Fibroblast of pulmonary artery (primary cell): Measurements from ENCODE around the gene SPAG9.
A peak's percentile ranks its signal among the peaks of the same experiment; 100 is the strongest.

ENCODE experiments used
- DNase-seq: peaks from one replicate; pipeline ENCODE4 v3.0.0-alpha.2; 2010; ENCODE audit warnings: low read depth
- H3K4me3 ChIP-seq: replicated peaks from 2 replicates; pipeline ENCODE4 v1.5.1; 2011; ENCODE audit warnings: low read depth, mild to moderate bottlenecking, control low read depth, low read length, moderate library complexity
- TF ChIP-seq, protein P1 (sequence below): IDR thresholded peaks from 2 replicates; pipeline ENCODE4 v1.5.1; 2011; ENCODE audit warnings: mild to moderate bottlenecking, control low read depth, low read length, inconsistent platforms; ENCODE audit errors: missing control alignments

The SPAG9 gene

DNA sequence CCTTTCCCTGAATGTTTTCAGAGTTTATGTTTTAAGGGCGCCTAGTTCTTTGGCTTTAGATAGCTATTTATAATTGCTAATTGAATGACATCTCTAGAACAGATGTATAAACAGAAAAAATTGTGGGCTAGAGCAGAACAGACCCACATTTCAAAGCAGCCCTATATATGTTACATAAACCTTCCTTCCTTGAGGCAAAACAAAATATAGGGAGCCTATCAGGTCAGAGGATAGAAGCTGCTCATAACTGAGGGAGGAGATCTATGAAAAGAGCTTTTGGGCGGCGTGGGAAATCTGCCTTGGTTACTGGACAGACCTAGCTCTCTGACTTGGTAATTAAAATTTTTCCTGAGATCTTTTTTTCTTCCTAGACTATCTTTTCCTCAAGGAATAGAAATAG is 68.4 kb downstream of the SPAG9 start:
- DNase-seq: no peak
- H3K4me3 ChIP-seq: no peak overlapping the region
- TF ChIP-seq, protein P1, sequence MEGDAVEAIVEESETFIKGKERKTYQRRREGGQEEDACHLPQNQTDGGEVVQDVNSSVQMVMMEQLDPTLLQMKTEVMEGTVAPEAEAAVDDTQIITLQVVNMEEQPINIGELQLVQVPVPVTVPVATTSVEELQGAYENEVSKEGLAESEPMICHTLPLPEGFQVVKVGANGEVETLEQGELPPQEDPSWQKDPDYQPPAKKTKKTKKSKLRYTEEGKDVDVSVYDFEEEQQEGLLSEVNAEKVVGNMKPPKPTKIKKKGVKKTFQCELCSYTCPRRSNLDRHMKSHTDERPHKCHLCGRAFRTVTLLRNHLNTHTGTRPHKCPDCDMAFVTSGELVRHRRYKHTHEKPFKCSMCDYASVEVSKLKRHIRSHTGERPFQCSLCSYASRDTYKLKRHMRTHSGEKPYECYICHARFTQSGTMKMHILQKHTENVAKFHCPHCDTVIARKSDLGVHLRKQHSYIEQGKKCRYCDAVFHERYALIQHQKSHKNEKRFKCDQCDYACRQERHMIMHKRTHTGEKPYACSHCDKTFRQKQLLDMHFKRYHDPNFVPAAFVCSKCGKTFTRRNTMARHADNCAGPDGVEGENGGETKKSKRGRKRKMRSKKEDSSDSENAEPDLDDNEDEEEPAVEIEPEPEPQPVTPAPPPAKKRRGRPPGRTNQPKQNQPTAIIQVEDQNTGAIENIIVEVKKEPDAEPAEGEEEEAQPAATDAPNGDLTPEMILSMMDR: no peak

DNA sequence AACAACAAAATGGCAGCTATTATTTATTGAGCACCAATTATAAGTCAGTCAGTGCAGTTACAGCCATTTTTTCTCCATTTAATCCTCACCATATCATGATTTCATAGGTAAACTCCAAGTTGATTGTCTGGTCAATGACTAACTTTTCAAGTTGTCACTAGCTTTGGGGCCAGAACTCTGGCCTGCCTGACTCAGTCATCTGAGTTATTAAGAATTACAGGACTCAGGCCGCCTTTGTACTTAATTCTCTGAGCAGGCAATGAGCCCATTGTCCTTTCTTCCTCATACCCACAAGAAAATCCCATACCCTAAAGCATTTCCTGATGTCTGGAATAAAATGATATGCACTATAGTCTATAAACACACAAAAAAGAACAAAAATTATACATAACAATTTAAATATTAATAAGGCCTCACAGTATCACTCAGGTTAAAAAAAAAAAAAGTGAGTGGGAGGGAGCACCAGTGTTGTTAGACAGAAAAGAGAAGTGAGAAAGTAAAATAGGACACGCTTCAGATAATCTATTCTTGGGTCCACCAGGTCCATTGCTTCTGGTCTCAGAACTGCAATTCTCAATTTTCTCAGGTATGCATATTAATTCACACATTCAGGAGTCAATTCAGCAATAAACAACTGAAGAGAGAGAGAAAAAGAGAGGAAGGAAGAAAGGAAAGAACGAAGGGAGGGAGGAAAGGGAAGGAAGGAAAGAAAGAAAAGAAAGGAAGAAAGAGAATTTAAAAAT is 70.2 kb downstream of the SPAG9 start:
- TF ChIP-seq, protein P1: no peak

DNA sequence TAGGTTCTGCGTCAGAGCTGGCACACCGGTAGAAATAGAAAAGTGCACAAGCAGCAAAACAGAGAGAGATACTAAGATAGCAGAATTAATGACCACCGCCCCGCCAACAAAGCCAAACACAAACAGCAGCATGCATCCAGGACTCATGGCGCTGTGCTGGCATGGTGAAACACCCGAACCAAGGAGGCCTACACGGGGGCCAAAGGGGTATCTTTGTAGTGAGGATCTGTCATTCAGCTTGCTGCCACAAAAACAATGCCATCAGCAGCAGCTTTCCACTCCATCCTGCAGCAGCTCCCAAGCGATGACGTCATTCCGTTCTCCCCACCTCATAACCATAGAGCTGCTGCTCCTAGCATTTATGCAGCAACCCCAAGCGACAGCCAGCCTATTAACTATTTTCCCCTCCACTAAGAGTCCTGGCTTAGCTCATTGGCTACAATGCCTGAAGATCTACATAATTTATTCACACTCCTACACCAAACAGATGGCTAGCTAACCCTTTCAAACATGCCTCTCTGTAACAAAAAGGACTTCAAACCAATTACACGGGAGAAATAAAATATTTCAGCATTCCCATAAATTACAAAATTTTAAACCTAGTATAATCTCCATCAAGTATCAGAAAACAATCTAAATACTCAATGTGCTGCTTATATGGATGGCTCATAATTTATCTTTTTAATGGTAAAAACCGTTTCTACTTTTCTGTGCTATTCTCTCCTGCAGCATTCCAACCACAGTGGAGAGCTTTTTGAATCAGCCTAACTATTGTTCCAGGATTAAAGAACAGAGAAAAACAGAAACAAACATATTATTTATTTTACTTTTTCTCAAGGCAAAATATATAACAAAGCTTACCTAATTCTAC is 73.9 kb downstream of the SPAG9 start:
- TF ChIP-seq, protein P1: no peak
- H3K4me3 ChIP-seq: peak overlapping the region; percentile 47
- peak; percentile 96 for DNase-seq

More for the DNA sequence above, 70.2 kb downstream of the SPAG9 start:
- no peak for DNase-seq
- H3K4me3 ChIP-seq: no peak overlapping the region

DNA sequence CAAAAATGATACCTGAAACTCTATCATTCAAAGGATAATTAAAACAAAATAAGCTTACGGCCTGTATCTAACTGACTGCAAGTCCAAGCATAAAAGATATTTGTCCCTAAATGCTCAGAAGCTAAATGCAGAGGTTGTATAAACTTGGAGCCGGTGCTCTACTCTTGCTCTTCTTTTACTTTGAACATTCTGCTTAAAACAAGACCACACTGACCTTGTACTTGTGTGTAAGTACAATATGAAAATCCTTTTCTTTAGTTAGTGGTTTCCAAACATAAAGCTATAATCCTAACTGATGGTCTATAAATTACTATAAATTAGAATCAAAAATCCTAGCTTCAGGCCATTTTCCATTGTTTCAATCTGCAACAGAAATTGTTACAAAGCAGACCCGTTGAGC is 74.6 kb downstream of the SPAG9 start:
- TF ChIP-seq, protein P1: no peak
- no peak for DNase-seq
- peak overlapping the region; percentile 47 for H3K4me3 ChIP-seq

DNA sequence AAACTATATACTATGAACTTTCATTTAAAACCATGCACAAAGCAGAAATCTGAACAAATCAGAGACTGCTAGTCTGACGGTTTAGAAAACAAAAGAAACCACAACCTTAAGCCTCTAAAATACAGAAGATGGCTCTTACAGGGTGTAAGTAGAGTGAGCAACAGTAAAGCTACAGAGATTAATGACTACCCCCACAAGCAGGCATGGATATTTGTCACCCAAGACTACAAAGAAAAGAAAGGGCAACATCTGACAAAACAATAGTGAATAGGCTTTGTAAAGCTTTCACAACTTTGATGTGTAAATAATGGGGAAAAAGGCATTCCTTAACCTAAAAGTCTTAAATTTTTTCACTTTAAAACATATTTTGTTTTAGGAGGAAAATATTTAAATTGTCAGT is 75.0 kb downstream of the SPAG9 start:
- peak overlapping the region; percentile 47 for H3K4me3 ChIP-seq
- TF ChIP-seq, protein P1: no peak
- DNase-seq: peak; percentile 44

DNA sequence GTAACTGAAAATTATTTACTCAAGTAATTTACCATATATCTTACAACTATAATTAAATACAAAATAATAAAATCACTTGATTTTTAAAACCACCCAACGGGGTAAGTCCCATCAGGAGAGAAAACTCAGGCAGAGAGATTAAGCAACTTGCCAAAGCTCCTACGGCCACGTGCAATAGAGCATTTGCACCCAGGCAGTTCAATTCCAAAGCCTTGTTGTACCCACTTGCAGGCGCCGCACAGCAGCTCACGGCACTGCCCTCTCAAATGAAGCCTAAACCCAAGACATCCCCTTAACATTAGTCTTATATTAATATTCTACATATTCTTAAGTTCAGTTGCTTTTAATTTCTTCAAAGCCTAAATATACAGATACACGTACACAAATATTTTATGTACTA is 75.7 kb downstream of the SPAG9 start:
- H3K4me3 ChIP-seq: peak overlapping the region; percentile 47

More for the DNA sequence above, 75.7 kb downstream of the SPAG9 start:
- TF ChIP-seq, protein P1: no peak
- DNase-seq: no peak
